CD14-positive monocyte (primary cell): ENCODE data around the gene CDX2. TPM values are rescaled to one million over a fixed set of nuclear protein-coding genes. Genes with fewer than 3 reads are reported as not detected.

Experiments
- DNase-seq, 3 donors: peaks; one replicate each; pipeline ENCODE4 v3.0.0-alpha.2; 2011 to 2022
- H2AFZ ChIP-seq: 2 replicates; pipeline ENCODE4 v1.6.0; 2012; ENCODE audit warnings: mild to moderate bottlenecking, low read depth, low read length, inconsistent platforms; ENCODE audit not compliant: insufficient read depth, poor library complexity, severe bottlenecking
- H3K27ac ChIP-seq, 2 donors: 1 replicate in 1 of 2; 2 replicates in 1 of 2; pipeline ENCODE4 v1.5.1; 2012 to 2013; ENCODE audit warnings: low read length in 2 of 2, control low read depth in 1 of 2, inconsistent platforms in 1 of 2, low read depth in 1 of 2, mild to moderate bottlenecking in 1 of 2
- H3K27me3 ChIP-seq, 2 donors: one replicate each; pipeline versions ENCODE4 v1.6.0 to v1.6.1; 2011 to 2013; ENCODE audit warnings: low read length in 2 of 2; ENCODE audit not compliant: control insufficient read depth in 2 of 2, insufficient read depth in 2 of 2
- H3K36me3 ChIP-seq, 2 donors: replicated peaks in 1 of 2; 1 replicate in 1 of 2; 2 replicates in 1 of 2; pipeline versions ENCODE4 v1.5.1 to v1.6.1; 2012 to 2013; ENCODE audit warnings: low read length in 2 of 2, control low read depth in 1 of 2, inconsistent platforms in 1 of 2, mild to moderate bottlenecking in 1 of 2; ENCODE audit not compliant: insufficient read depth in 2 of 2, control insufficient read depth in 1 of 2
- H3K4me1 ChIP-seq, 2 donors: 1 replicate in 1 of 2; 2 replicates in 1 of 2; pipeline versions ENCODE4 v1.5.1 to v1.6.1; 2012 to 2013; ENCODE audit warnings: low read length in 2 of 2, control low read depth in 1 of 2, inconsistent platforms in 1 of 2, mild to moderate bottlenecking in 1 of 2, moderate library complexity in 1 of 2; ENCODE audit not compliant: insufficient read depth in 2 of 2, control insufficient read depth in 1 of 2
- H3K4me2 ChIP-seq: replicated peaks from 2 replicates; pipeline ENCODE3; 2012; ENCODE audit warnings: low read length, moderate library complexity, mild to moderate bottlenecking; ENCODE audit not compliant: poor library complexity, severe bottlenecking; ENCODE audit errors: extremely low read depth
- H3K4me3 ChIP-seq, 3 experiments: fragments of 200-600 bp in 1 of 3; sonication (generic) in 1 of 3; replicated peaks in 1 of 3; 1 replicate in 2 of 3; 2 replicates in 1 of 3; pipeline ENCODE4 v1.5.1; 2011 to 2013; ENCODE audit warnings: low read length in 3 of 3, mild to moderate bottlenecking in 3 of 3, control low read depth in 2 of 3, low read depth in 2 of 3, inconsistent platforms in 1 of 3, moderate library complexity in 1 of 3
- H3K79me2 ChIP-seq: 2 replicates; pipeline ENCODE4 v1.6.0; 2012; ENCODE audit warnings: mild to moderate bottlenecking, control low read depth, inconsistent platforms, low read length, moderate library complexity; ENCODE audit not compliant: insufficient read depth
- H3K9ac ChIP-seq: 2 replicates; pipeline ENCODE4 v1.6.0; 2017; ENCODE audit warnings: low read length, mild to moderate bottlenecking; ENCODE audit not compliant: insufficient read depth, poor library complexity, severe bottlenecking
- H3K9me3 ChIP-seq, 2 donors: replicated peaks in 1 of 2; 1 replicate in 1 of 2; 2 replicates in 1 of 2; pipeline versions ENCODE4 v1.5.1 to v1.6.1; 2012 to 2013; ENCODE audit warnings: low read length in 2 of 2, control low read depth in 1 of 2; ENCODE audit not compliant: control insufficient read depth in 1 of 2, insufficient read depth in 1 of 2
- H4K20me1 ChIP-seq: 2 replicates; pipeline ENCODE4 v1.6.0; 2012; ENCODE audit warnings: mild to moderate bottlenecking, low read length, control low read depth, moderate library complexity; ENCODE audit not compliant: insufficient read depth
- H3K27ac Mint-ChIP-seq, 7 donors: one replicate each; pipeline ENCODE4 v1.8.0; 2020; ENCODE audit warnings: mild to moderate bottlenecking in 7 of 7, mixed read lengths in 7 of 7, moderate library complexity in 6 of 7, inconsistent platforms in 2 of 7
- H3K27me3 Mint-ChIP-seq, 3 donors: one replicate each; pipeline ENCODE4 v1.8.0; 2021 to 2022; ENCODE audit warnings: low read depth in 3 of 3, mild to moderate bottlenecking in 3 of 3, mixed read lengths in 3 of 3, moderate library complexity in 3 of 3, inconsistent platforms in 1 of 3
- H3K36me3 Mint-ChIP-seq, 2 donors: one replicate each; pipeline ENCODE4 v1.8.0; 2020; ENCODE audit warnings: mixed read lengths in 2 of 2, inconsistent platforms in 1 of 2, mild to moderate bottlenecking in 1 of 2
- H3K4me1 Mint-ChIP-seq: one replicate; pipeline ENCODE4 v1.8.0; 2020; ENCODE audit warnings: mild to moderate bottlenecking, mixed read lengths
- H3K4me3 Mint-ChIP-seq, 2 donors: one replicate each; pipeline ENCODE4 v1.8.0; 2020; ENCODE audit warnings: mild to moderate bottlenecking in 2 of 2, mixed read lengths in 2 of 2, moderate library complexity in 1 of 2
- H3K9me3 Mint-ChIP-seq, 7 donors: one replicate each; pipeline ENCODE4 v1.8.0; 2020 to 2022; ENCODE audit warnings: mixed read lengths in 7 of 7, mild to moderate bottlenecking in 6 of 7, moderate library complexity in 6 of 7, inconsistent platforms in 2 of 7
- WGBS: methylation state at CpG from one replicate; pipeline ENCODE4 v1.1.5; 2013; ENCODE audit warnings: missing lambda C conversion rate; ENCODE audit not compliant: insufficient coverage; 5-methylcytosine and 5-hydroxymethylcytosine counted together
- intact Hi-C, 2 donors: fragments of 100-400 bp; cut with micrococcal nuclease; formaldehyde crosslinking; loops; one replicate each; pipeline versions ENCODE4 v1.15.0 to v1.15.1; 2023
- polyA plus RNA-seq, 3 donors: library from polyadenylated mRNA; depleted of rRNA in 1 of 3; unstranded in 2 of 3; stranded (reverse) in 1 of 3; fragments of 300-500 nt in 2 of 3; fragments of >200 nt in 1 of 3; fragmentation: Illumina TruSeq in 2 of 3; gene quantifications; 1 replicate in 2 of 3; 2 replicates in 1 of 3; pipeline ENCODE4 v1.2.3, GENCODE V29; 2012 to 2021
- TF ChIP-seq, protein P1 (sequence below): fragments of 200-600 bp; IDR thresholded peaks from one replicate; pipeline ENCODE4 v1.8.0; 2022; ENCODE audit warnings: antibody characterized with exemption, mild to moderate bottlenecking

Gene CDX2
- polyA plus RNA-seq, 3 donors = not detected

DNA sequence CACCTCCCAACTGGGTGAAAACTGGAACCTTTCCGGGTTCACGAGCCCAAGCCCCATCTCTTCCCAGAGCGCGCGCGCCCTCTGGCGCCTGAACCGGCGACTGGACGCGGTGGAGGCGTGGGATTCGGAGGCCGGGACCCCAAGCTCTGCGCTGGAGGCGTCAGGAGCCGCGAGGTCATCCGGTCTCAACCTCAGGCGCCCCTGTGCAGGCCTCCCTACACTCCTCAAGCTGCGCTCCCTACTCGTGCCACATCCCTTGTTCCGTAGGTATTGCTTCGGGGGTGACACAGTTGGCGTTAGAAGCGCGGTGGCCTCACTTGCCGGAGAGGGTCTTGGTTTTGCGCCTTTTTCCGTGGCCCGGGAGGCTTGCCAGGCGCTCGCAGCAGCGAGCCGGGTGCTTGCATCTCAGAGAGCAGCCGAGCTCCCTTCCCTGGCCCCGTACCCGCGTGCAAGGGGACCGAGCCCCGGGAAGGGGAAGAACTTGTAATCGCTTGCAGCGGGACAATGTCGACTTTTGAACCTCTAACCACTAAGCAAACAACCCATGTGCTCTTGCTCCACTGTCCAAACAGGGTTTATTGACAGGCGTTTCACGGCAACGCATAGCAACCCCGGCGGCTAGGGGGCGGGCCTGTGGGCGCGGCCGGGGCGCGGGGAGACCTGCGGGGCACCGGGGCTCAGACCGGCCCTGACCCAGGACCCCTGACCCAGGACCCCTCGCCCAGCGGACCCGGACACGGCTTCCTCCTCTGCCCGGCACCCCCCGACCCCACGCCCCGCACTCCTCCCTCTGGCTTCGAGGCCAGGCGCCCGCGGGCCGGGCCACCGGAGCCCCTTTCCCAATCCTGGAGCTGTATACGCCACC is 8.5 kb downstream of the CDX2 start:
- Mint-ChIP-seq H3K27ac (no peak overlapping the region), H3K4me3 (peak overlapping the region; percentile 56 to 87)
- peak overlapping the region; percentile 67 for H2AFZ ChIP-seq

DNA sequence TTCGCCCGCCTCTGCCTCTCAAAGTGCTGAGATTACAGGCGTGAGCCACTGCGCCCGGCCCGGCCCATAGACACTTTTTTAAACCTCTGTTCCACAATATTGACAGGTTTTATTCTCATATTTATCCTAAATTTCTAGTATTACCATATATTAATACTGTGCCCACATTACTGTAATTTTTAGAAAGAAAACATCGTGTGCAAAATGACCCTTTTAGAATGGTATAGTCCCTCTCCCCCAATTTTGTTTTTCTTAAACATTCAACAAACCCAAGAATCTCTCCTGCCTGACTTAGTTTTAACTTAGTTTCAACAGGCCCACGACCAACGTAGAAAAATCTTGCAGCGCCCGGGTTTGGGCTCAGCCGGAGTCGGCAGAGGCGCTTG is 9.1 kb downstream of the CDX2 start:
- Histone ChIP-seq H3K4me3 (peak overlapping the region in 2 of 3 experiments; percentile 20 to 68), H3K9me3 (peaks cover 0 to 43% of the 10 kb centered on the region in 2 donors), H3K27ac (no peak overlapping the region), H3K9ac (no peak overlapping the region), H4K20me1 (no peaks in the 10 kb centered on the region), H3K4me1 (peaks cover 15 to 21% of the 10 kb centered on the region in 2 donors), H3K4me2 (peak overlapping the region; percentile 73), H3K36me3 (no peaks in the 10 kb centered on the region), H2AFZ (peak overlapping the region; percentile 67), H3K79me2 (no peaks in the 10 kb centered on the region), H3K27me3 (peaks cover 74 to 99% of the 10 kb centered on the region in 2 donors)
- WGBS = 21% methylated on average over 12 of the region's 14 CpGs
- peaks cover 0 to 5% of the 10 kb centered on the region in 2 donors for H3K36me3 Mint-ChIP-seq
- DNase-seq = no peak
- TF ChIP-seq, protein P1, sequence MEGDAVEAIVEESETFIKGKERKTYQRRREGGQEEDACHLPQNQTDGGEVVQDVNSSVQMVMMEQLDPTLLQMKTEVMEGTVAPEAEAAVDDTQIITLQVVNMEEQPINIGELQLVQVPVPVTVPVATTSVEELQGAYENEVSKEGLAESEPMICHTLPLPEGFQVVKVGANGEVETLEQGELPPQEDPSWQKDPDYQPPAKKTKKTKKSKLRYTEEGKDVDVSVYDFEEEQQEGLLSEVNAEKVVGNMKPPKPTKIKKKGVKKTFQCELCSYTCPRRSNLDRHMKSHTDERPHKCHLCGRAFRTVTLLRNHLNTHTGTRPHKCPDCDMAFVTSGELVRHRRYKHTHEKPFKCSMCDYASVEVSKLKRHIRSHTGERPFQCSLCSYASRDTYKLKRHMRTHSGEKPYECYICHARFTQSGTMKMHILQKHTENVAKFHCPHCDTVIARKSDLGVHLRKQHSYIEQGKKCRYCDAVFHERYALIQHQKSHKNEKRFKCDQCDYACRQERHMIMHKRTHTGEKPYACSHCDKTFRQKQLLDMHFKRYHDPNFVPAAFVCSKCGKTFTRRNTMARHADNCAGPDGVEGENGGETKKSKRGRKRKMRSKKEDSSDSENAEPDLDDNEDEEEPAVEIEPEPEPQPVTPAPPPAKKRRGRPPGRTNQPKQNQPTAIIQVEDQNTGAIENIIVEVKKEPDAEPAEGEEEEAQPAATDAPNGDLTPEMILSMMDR = no peak
- intact Hi-C loops = no loop called here
- peaks cover 94 to 97% (median 96%) of the 10 kb centered on the region in 3 donors for H3K27me3 Mint-ChIP-seq
- no peak overlapping the region for H3K27ac Mint-ChIP-seq
- H3K4me3 Mint-ChIP-seq = peak overlapping the region; percentile 56 to 87
- H3K4me1 Mint-ChIP-seq = peaks cover 20% of the 10 kb centered on the region
- H3K9me3 Mint-ChIP-seq = peaks cover 0 to 29% (median 6%) of the 10 kb centered on the region in 7 donors

More for the DNA sequence above, 8.5 kb downstream of the CDX2 start:
- under 1% methylated on average over 59 of the region's 73 CpGs for WGBS
- no peaks in the 10 kb centered on the region for H3K79me2 ChIP-seq
- no peaks in the 10 kb centered on the region for H3K36me3 ChIP-seq
- peak overlapping the region in 2 of 3 experiments; percentile 20 to 68 for H3K4me3 ChIP-seq
- peaks cover 0 to 45% of the 10 kb centered on the region in 2 donors for H3K9me3 ChIP-seq
- no peak overlapping the region for H3K27ac ChIP-seq
- Mint-ChIP-seq H3K9me3 (peaks cover 0 to 34% (median 6%) of the 10 kb centered on the region in 7 donors), H3K36me3 (peaks cover 0 to 5% of the 10 kb centered on the region in 2 donors), H3K27me3 (peaks cover 94 to 97% (median 96%) of the 10 kb centered on the region in 3 donors), H3K4me1 (peaks cover 18% of the 10 kb centered on the region)
- H3K9ac ChIP-seq = no peak overlapping the region
- peaks cover 74 to 99% of the 10 kb centered on the region in 2 donors for H3K27me3 ChIP-seq
- peaks cover 13 to 19% of the 10 kb centered on the region in 2 donors for H3K4me1 ChIP-seq
- DNase-seq = no peak
- no peaks in the 10 kb centered on the region for H4K20me1 ChIP-seq
- TF ChIP-seq, protein P1 = peak; percentile 31
- peak overlapping the region; percentile 73 for H3K4me2 ChIP-seq
- intact Hi-C loops = no loop called here
